DND-41 (cell line): ENCODE measurements around the gene PGGT1B.

ENCODE experiments used
- EZH2 ChIP-seq: IDR thresholded peaks from 3 replicates; pipeline ENCODE4 v1.6.1; 2012; ENCODE audit warnings: borderline replicate concordance, low read depth, mild to moderate bottlenecking, moderate library complexity, low read length, inconsistent platforms; ENCODE audit not compliant: severe bottlenecking
- TF ChIP-seq, protein P1 (sequence below): IDR thresholded peaks from 2 replicates; pipeline ENCODE4 v1.5.1; 2012; ENCODE audit warnings: borderline replicate concordance, low read length, moderate library complexity, mild to moderate bottlenecking; ENCODE audit not compliant: poor library complexity, severe bottlenecking; ENCODE audit errors: extremely low read depth

DNA sequence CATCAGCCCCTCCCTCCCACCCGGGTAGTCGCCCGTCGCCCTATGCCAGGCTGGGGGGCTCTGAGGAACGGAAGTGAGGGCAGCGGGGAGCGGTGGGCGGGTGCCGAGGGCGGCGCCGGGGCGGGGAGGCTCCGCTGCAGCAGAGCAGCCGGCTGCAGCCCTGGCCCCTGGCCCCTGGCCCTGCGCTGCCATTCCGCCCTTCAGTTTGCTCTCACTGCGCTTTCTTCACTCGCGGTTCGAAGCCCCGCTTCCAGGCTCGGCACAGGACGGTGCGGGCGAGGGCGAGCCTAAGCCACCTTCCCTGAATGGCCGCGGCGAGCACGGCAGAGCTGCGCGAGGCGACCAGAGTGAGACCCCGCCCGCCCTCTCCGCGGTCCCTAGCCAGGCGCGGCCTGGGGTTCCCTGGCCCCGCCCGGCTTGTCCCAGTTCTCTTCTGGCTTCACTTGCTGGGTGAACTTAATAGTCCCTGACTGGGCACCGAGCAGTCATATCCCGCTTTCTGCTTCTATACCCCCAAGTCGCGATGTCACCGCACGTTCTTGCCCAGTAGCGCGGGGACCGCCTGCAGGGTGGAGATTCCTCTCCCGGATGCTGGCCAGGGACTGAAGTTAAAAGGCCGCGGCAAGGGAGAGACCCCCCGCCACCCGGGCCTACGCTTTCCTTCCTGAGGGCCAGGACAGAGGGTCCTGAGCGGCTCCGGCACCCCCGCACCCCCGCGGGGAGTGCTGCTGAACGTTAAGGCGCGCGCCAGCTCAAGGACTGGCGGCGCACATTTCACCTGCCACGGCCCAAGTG lies 92.3 kb downstream of the PGGT1B start:
- TF ChIP-seq, protein P1, sequence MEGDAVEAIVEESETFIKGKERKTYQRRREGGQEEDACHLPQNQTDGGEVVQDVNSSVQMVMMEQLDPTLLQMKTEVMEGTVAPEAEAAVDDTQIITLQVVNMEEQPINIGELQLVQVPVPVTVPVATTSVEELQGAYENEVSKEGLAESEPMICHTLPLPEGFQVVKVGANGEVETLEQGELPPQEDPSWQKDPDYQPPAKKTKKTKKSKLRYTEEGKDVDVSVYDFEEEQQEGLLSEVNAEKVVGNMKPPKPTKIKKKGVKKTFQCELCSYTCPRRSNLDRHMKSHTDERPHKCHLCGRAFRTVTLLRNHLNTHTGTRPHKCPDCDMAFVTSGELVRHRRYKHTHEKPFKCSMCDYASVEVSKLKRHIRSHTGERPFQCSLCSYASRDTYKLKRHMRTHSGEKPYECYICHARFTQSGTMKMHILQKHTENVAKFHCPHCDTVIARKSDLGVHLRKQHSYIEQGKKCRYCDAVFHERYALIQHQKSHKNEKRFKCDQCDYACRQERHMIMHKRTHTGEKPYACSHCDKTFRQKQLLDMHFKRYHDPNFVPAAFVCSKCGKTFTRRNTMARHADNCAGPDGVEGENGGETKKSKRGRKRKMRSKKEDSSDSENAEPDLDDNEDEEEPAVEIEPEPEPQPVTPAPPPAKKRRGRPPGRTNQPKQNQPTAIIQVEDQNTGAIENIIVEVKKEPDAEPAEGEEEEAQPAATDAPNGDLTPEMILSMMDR: no peak
- no peak for TF ChIP-seq EZH2
